ENCODE measurements around the gene DHRS7B.
"Not testable (repeated sequence)": the region's sequence is repeated elsewhere in the genome, so short reads cannot be mapped to it uniquely, and the experiment has no call there.

The DHRS7B gene

DNA sequence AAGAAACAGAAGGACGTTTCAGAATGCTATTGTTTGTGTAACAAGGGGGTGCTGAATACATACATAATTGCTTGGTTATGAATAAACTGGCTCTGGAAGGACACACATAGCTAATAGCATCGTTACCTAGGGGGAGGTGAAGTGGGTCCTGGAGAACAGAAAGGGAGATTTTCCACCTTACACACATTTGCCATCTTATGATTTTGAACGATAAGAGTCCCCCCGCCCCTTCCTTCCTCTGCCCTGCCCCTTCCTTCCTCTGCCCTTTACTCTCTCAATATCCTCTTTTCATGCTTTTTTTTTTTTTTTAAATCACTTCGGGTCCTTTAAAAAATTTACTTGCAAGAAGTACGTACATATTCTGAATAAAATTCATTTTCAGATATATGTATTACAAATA is 902 bp upstream of the DHRS7B start:
- Mint-ChIP-seq H3K4me3 (peak overlapping the region; percentile 86 to 91), H3K9me3 (no peaks in the 10 kb centered on the region), H3K27ac (no peak overlapping the region), H3K4me1 (peaks cover 14 to 43% of the 10 kb centered on the region in 2 donors), H3K36me3 (peaks cover 0 to 3% of the 10 kb centered on the region in 2 donors), H3K27me3 (no peaks in the 10 kb centered on the region)
- ATAC-seq (replicated peaks) (peak in 1 of 2 donors; percentile 18), DNase-seq (no peak)

DNA sequence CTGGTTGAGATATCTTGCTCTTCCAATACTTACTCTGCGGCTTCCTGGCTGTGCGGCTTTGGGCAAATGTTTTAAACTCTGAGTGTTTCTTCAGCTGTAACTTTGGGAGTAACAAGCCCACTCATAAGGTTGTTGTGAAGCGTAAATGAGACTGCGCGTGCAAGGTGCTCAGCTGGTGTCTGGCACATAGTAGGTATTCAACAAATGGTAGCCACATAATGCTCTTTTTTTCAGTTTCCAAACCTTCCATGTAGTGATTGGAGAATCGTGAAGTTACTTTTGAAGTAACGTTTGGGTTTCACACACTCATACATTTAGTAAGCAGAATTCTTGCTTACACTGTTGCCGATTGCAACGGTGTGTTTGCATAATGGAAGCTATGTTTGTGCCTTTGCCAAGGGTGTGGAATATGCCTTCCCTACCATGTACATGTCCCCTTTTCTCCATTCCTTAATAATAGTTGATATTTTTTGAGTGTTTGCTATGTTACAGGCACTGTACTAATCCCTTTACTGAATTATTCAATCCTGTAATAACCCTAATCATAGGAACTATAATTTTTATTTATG is 829 bp downstream of the DHRS7B start:
- Mint-ChIP-seq H3K4me1 (peaks cover 18 to 46% of the 10 kb centered on the region in 2 donors), H3K27ac (peak overlapping the region; percentile 93), H3K27me3 (no peaks in the 10 kb centered on the region), H3K36me3 (peaks cover 0 to 5% of the 10 kb centered on the region in 2 donors), H3K4me3 (peak overlapping the region; percentile 86 to 91), H3K9me3 (no peaks in the 10 kb centered on the region)
- no peak for DNase-seq
- ATAC-seq (replicated peaks), result no peak

DNA sequence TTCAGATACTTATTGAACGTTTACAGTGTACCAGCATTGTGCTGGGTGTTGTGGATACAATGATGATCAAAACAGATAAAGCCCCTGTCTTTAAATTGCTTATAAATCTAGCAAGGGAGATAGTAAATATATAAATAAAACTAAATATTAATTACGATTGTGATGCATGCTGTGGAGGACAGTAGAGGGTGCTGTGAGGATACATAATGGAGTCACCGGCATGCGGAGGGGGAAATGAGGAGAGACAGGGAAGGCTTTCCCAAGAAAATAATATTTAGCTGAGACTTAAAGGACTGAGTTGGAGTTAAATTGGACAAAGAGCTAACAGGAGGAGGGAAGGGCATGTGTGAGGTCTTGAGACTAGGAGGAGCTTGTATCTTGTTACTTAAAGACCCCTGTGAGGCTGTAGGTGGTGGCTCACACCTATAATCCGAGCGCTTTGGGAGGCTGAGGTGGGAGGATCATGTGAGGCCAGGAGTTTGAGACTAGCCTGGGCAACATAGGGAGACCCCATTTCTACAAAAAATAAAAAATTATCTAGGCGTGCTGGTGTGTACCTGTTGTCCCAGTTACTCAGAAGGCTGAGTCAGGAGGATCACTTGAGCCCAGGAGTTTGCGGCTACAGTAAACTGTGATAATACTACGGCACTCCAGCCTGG is 2.4 kb downstream of the DHRS7B start:
- Mint-ChIP-seq H3K27ac (no peak overlapping the region), H3K36me3 (peaks cover 8 to 20% of the 10 kb centered on the region in 2 donors), H3K9me3 (peaks cover 2 to 4% of the 10 kb centered on the region in 2 donors), H3K4me3 (no peak overlapping the region), H3K4me1 (peaks cover 19 to 46% of the 10 kb centered on the region in 2 donors), H3K27me3 (no peaks in the 10 kb centered on the region)
- DNase-seq (no peak), ATAC-seq (replicated peaks) (no peak)

DNA sequence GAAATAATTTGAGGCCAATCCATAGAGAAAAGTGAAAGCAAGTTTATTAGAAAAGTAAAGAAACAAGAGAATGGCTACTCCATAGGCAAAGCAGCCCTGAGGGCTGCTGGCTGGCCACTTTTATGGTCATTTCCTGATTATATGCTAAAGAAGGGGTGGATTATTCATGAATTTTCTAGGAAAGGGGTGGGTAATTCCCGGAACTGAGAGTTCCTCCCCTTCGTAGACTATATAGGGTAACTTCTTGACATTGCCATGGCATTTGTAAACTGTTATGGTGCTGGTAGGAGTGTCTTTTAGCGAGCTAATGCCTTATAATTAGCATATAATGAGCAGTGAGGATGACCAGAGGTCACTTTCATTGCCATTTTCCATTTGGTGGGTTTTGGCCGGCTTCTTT is 4.4 kb downstream of the DHRS7B start:
- DNase-seq (no peak), ATAC-seq (replicated peaks) (no peak)
- H3K4me1 Mint-ChIP-seq, result peaks cover 15 to 31% of the 10 kb centered on the region in 2 donors
- H3K4me3 Mint-ChIP-seq, result no peak overlapping the region
- H3K27ac Mint-ChIP-seq, result no peak overlapping the region
- H3K9me3 Mint-ChIP-seq, result peaks cover 2 to 4% of the 10 kb centered on the region in 2 donors
- peaks cover 15 to 20% of the 10 kb centered on the region in 2 donors for H3K36me3 Mint-ChIP-seq
- H3K27me3 Mint-ChIP-seq, result no peaks in the 10 kb centered on the region

DNA sequence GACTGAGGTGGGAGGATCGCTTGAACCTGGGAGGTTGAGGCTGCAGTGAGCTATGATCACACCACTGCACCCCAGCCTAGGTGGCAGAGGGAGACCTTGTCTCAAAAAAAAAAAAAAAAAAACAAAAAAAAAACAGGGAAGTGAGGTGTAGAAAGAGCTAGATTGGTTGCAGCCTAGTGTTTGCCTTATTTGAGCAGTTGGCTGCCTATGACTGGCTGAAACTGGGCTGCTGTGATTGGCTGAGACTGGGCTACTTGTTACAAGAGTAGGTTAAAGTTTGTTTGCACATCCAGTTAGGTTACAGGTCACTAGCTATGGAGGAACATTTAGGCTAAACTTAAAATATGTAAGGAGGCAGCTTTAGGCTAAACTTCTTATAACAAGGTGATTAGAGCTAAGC is 5.7 kb downstream of the DHRS7B start:
- peaks cover 2 to 4% of the 10 kb centered on the region in 2 donors for H3K9me3 Mint-ChIP-seq
- H3K27ac Mint-ChIP-seq, result no peak overlapping the region
- no peak for DNase-seq
- H3K4me1 Mint-ChIP-seq, result peaks cover 9 to 23% of the 10 kb centered on the region in 2 donors
- peak in 1 of 2 donors; percentile 31 for ATAC-seq (replicated peaks)
- peaks cover 15 to 17% of the 10 kb centered on the region in 2 donors for H3K36me3 Mint-ChIP-seq
- H3K27me3 Mint-ChIP-seq, result no peaks in the 10 kb centered on the region
- H3K4me3 Mint-ChIP-seq, result no peak overlapping the region

DNA sequence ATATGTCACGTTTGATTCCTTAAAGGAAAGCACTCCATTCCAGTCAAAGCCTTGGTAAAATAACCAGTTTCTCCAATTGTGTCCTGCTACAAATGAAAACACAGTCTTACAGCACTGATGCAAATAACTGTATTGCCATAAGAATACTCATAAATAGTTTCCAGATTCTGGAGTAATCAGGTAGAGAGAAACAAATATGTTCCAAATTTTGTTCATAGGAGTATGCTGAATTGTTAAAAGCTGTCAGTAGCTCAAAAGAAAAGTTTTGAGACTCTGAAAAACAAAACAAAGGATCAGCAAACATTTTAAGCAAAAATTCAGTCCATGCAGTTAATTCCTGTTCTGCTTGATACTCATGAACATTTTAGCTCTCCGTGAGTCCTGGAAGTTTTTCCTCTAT is 7.8 kb downstream of the DHRS7B start:
- no peak overlapping the region for H3K27ac Mint-ChIP-seq
- ATAC-seq (replicated peaks), result no peak
- H3K9me3 Mint-ChIP-seq, result peaks cover 2 to 4% of the 10 kb centered on the region in 2 donors
- H3K4me1 Mint-ChIP-seq, result peaks cover 5% of the 10 kb centered on the region in 2 donors
- no peak overlapping the region for H3K4me3 Mint-ChIP-seq
- peaks cover 19 to 24% of the 10 kb centered on the region in 2 donors for H3K36me3 Mint-ChIP-seq
- DNase-seq, result no peak
- no peaks in the 10 kb centered on the region for H3K27me3 Mint-ChIP-seq

DNA sequence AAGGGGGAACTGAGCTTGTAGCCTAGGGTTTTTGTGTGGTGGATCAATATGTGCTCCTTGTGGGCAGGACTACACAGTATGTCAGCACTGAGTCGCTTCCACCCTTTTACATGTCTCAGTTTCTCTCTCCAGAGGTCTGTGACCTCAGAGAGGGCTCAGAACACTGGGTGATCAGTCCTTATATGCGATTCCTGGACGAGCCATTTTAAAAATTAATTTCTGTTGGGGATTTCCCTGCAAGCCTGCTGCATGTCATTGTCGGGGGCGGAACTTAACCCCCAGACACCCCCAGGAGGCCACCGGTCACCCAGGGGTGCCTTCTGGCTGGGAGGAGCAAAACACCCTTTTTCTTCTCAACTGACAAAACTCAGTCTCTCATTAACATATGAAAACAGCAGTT is 14.1 kb downstream of the DHRS7B start:
- DNase-seq, result no peak
- Mint-ChIP-seq H3K27me3 (no peaks in the 10 kb centered on the region), H3K4me3 (peak overlapping the region in 1 of 2 donors; percentile 14), H3K9me3 (no peaks in the 10 kb centered on the region), H3K27ac (peak overlapping the region; percentile 39), H3K36me3 (peaks cover 9 to 18% of the 10 kb centered on the region in 2 donors), H3K4me1 (peaks cover 8 to 19% of the 10 kb centered on the region in 2 donors)
- peak; percentile 45 to 58 for ATAC-seq (replicated peaks)

DNA sequence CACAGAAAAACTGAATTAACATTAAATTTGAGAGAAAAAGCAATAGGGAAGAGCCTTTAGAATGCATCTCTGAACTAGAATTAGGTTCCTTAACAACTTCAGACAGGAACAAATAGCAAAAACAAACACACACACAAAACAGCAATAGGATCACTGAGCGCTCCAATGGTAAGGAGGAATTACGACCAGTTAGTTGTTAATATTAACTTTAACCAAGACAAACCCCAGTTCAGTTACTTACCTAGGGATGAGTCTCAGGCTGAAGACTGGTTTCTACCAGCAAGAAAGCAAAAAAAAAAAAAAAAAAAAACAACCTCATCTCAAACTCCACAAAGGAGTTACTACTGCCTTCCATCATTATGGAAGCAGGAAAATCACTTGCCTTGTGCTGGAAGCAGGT is 14.6 kb downstream of the DHRS7B start:
- no peaks in the 10 kb centered on the region for H3K9me3 Mint-ChIP-seq
- ATAC-seq (replicated peaks), result no peak
- H3K27ac Mint-ChIP-seq, result peak overlapping the region; percentile 39
- peaks cover 12 to 22% of the 10 kb centered on the region in 2 donors for H3K36me3 Mint-ChIP-seq
- no peaks in the 10 kb centered on the region for H3K27me3 Mint-ChIP-seq
- H3K4me3 Mint-ChIP-seq, result peak overlapping the region in 1 of 2 donors; percentile 14
- no peak for DNase-seq
- peaks cover 8 to 19% of the 10 kb centered on the region in 2 donors for H3K4me1 Mint-ChIP-seq

DNA sequence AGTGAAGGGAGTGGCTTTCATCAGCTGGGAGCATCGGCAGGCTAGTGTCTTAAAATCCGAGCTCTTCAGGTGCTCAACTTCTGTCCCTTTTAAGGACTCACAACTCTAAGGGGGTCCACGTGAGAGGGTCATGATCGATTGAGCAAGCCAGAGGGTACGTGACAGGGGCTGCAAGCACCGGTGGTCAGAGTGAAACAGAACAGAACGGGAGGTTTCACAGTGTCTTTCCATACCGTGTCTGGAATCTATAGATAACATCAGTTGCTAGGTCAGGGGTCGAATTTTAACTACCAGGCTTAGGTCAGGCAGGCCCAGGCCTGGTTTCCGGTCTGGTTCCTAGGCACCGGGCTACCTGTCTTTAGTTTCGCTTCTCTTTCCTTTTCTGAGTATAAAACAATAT is 15.3 kb downstream of the DHRS7B start:
- H3K36me3 Mint-ChIP-seq, result peaks cover 15 to 25% of the 10 kb centered on the region in 2 donors
- H3K27ac Mint-ChIP-seq; H3K27me3 Mint-ChIP-seq; DNase-seq; H3K9me3 Mint-ChIP-seq; ATAC-seq (replicated peaks): not testable (repeated sequence)
- H3K4me3 Mint-ChIP-seq, result peak overlapping the region in 1 of 2 donors; percentile 17
- peaks cover 8 to 19% of the 10 kb centered on the region in 2 donors for H3K4me1 Mint-ChIP-seq

DNA sequence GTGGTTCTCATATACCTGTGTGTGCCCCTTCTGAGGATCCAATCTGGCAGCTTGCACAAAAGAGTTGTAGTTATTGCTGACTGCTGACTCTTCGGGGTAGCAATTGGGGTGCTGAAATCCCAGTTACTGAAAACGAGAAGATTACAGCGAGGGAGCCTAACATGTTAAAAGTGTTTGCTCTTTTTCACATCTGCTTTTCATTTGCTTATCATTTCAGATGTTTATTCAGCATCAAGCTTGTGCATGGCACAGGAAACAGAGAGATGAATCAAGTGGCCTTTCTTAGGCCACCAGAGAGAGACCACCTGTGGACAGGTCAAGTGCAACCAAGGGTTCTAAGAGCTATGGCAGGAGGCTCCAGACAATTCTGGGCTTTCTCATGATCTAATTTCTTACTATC is 16.9 kb downstream of the DHRS7B start:
- DNase-seq, result no peak
- no peak overlapping the region for H3K4me3 Mint-ChIP-seq
- H3K4me1 Mint-ChIP-seq, result peaks cover 8 to 19% of the 10 kb centered on the region in 2 donors
- H3K27ac Mint-ChIP-seq, result no peak overlapping the region
- peaks cover 0 to 3% of the 10 kb centered on the region in 2 donors for H3K9me3 Mint-ChIP-seq
- no peak for ATAC-seq (replicated peaks)
- H3K27me3 Mint-ChIP-seq, result no peaks in the 10 kb centered on the region
- peaks cover 20 to 32% of the 10 kb centered on the region in 2 donors for H3K36me3 Mint-ChIP-seq

DNA sequence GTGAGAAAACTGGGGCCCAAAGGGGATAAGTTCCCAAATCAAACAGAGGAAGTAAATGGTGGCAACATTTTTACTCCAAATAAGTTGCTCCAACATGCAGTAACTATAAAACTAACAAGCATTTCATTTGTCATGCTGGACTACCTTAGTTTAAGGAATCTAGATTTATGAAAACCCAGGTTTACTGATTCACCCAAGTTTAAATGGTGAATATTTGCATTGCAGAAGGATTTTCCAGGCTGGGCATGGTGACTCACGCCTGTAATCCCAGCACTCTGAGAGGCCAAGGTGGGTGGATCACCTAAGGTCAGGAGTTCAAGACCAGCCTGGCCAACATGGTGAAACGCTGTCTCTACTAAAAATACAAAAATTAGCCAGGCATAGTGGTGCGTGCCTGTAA is 17.5 kb downstream of the DHRS7B start:
- Mint-ChIP-seq H3K36me3 (peaks cover 25 to 38% of the 10 kb centered on the region in 2 donors), H3K4me1 (peaks cover 8 to 19% of the 10 kb centered on the region in 2 donors)
- not testable (repeated sequence) for H3K4me3 Mint-ChIP-seq; H3K9me3 Mint-ChIP-seq; ATAC-seq (replicated peaks); DNase-seq; H3K27ac Mint-ChIP-seq; H3K27me3 Mint-ChIP-seq

DNA sequence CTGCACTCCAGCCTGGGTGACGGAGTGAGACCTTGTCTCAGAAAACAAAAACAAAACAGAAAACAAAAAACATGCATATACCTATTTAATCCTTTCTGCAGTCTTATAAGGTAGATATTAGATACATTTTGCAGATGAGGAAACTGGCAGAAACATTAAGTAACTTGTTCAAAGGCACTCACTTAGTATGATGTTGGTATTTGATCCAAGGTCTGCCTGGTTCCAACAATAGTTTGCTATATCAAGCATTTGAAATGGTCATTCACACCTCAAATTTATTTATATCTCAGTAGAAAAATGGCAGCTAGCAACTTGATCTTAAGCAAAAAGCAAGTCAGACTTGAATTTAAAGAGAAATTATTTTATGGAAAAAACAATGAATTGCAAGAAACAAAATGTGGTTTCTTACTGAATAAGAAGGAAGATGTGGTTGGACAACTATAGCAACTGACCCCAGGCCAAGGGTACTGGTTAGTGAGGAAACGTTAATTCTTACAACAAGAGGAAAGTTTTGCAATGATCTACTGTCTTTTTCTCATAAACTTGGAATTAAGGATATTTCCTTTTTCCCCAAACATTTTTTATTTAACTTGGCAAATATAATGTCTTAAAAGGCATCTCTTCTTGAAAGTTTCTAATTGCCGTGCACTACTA is 19.7 kb downstream of the DHRS7B start:
- no peak for DNase-seq
- H3K9me3 Mint-ChIP-seq, result peaks cover 0 to 5% of the 10 kb centered on the region in 2 donors
- no peaks in the 10 kb centered on the region for H3K27me3 Mint-ChIP-seq
- peaks cover 28 to 40% of the 10 kb centered on the region in 2 donors for H3K36me3 Mint-ChIP-seq
- H3K4me1 Mint-ChIP-seq, result peaks cover 3 to 6% of the 10 kb centered on the region in 2 donors
- no peak overlapping the region for H3K27ac Mint-ChIP-seq
- no peak overlapping the region for H3K4me3 Mint-ChIP-seq
- no peak for ATAC-seq (replicated peaks)

DNA sequence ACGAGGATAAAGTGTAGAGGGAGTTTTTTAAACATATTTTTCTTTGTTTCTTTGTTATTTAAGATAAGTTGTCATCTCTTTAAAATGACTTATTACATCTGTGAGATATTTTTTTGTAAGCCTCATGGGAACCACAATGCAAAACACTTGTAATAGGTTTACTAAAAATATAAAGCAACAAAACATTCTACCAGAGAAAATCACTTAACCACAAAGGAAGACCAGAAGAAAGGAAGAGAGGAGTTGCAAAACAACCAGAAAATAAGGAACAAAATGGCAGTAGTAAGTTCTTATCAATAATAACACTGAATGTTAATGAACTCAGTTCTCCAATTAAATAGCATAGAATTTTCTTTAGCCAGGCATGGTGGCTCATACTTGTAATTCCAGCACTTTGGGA is 22.9 kb downstream of the DHRS7B start:
- Mint-ChIP-seq H3K27ac (no peak overlapping the region), H3K36me3 (peaks cover 34 to 49% of the 10 kb centered on the region in 2 donors), H3K4me3 (no peak overlapping the region), H3K27me3 (no peaks in the 10 kb centered on the region), H3K9me3 (peaks cover 8 to 9% of the 10 kb centered on the region in 2 donors), H3K4me1 (peaks cover 0 to 2% of the 10 kb centered on the region in 2 donors)
- no peak for DNase-seq
- no peak for ATAC-seq (replicated peaks)

DNA sequence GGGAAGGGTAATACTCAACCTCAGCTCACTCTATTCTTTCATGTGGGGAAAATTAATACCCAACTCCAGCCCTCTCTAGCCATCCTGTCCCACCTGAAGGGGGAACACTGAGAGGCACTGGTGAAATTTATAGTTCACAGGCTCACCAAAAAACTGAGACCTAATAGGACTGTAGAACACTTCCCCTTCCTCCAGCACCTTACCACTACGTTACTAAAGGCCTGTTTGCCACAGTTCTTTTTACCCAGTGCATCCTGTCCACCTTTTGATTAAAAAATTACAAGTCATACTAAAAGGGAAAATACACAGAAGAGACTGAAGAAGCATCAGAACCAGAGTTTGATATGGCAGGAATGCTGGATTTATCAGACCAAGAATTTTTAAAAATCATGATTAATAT is 26.0 kb downstream of the DHRS7B start:
- DNase-seq, result no peak
- no peak for ATAC-seq (replicated peaks)
- Mint-ChIP-seq H3K36me3 (peaks cover 22 to 40% of the 10 kb centered on the region in 2 donors), H3K27ac (no peak overlapping the region), H3K4me1 (peaks cover 4 to 6% of the 10 kb centered on the region in 2 donors), H3K4me3 (no peak overlapping the region), H3K27me3 (no peaks in the 10 kb centered on the region), H3K9me3 (peaks cover 12 to 21% of the 10 kb centered on the region in 2 donors)

Measured in stimulated activated naive B cell treated with anti-CD40 and anti-IgM and Interleukin-4, amounts not matched to agents 10 μg/mL and 1 μg/mL and 100 μg/mL, for 72 hours (primary cell).